Measurements from ENCODE around the gene NOD2. TPM values are rescaled to one million over a fixed set of nuclear protein-coding genes. Genes with fewer than 3 reads are reported as not detected.

NOD2 gene
- total RNA-seq, 1 donor from 2014 or later = 0.12 TPM

- no peak for TF ChIP-seq CTCF (conservative IDR thresholded peaks at IDR 0.05; ENCODE audit: low read depth, low read length)
- H3K4me3 ChIP-seq (ENCODE audit: low read depth, low read length) = no peak overlapping the region
- no peak for DNase-seq (ENCODE audit: low read depth)
Observed at GRCh38 chr16:50683689-50684374, 9.6 kb upstream of the NOD2 start.

GRCh38 chr16:50684823-50685461 lies 8.5 kb upstream of the NOD2 start:
- DNase-seq (ENCODE audit: low read depth) = no peak
- no peak for TF ChIP-seq CTCF (conservative IDR thresholded peaks at IDR 0.05; ENCODE audit: low read depth, low read length)
- no peak overlapping the region for H3K4me3 ChIP-seq (ENCODE audit: low read depth, low read length)

- no peak overlapping the region for H3K4me3 ChIP-seq (ENCODE audit: low read depth, low read length)
- DNase-seq (ENCODE audit: low read depth) = no peak
- no peak for TF ChIP-seq CTCF (conservative IDR thresholded peaks at IDR 0.05; ENCODE audit: low read depth, low read length)
Observed at GRCh38 chr16:50685462-50686063, 7.8 kb upstream of the NOD2 start.

GRCh38 chr16:50688083-50688482 lies 5.3 kb upstream of the NOD2 start:
- DNase-seq (ENCODE audit: low read depth) = no peak
- no peak overlapping the region for H3K4me3 ChIP-seq (ENCODE audit: low read depth, low read length)
- no peak for TF ChIP-seq CTCF (conservative IDR thresholded peaks at IDR 0.05; ENCODE audit: low read depth, low read length)

- no peak for TF ChIP-seq CTCF (conservative IDR thresholded peaks at IDR 0.05; ENCODE audit: low read depth, low read length)
- DNase-seq (ENCODE audit: low read depth) = no peak
- H3K4me3 ChIP-seq (ENCODE audit: low read depth, low read length) = no peak overlapping the region
Observed at GRCh38 chr16:50688867-50689266, 4.5 kb upstream of the NOD2 start.

- DNase-seq (ENCODE audit: low read depth) = no peak
- TF ChIP-seq CTCF (conservative IDR thresholded peaks at IDR 0.05; ENCODE audit: low read depth, low read length) = no peak
- H3K4me3 ChIP-seq (ENCODE audit: low read depth, low read length) = no peak overlapping the region
Observed at GRCh38 chr16:50690177-50690576, 3.2 kb upstream of the NOD2 start.
